ENCODE data around the gene KHDC1L. TPM values are rescaled to one million over a fixed set of nuclear protein-coding genes. Genes with fewer than 3 reads are reported as not detected.

Gene KHDC1L
- total RNA-seq, 1 experiment from 2014 or later: not detected

GRCh38 chr6:73207221-73207837 lies 18.0 kb downstream of the KHDC1L start:
- no peaks in the 10 kb centered on the region for H3K36me3 ChIP-seq (ENCODE audit: control insufficient read depth, insufficient read depth, low read length)
- intact Hi-C loops (cut with micrococcal nuclease; ENCODE audit: unreplicated experiment) (no loop called here), in situ Hi-C loops (cut with HindIII; ENCODE audit: low pct_unique_long_range_greater_than_20kb, low sequenced_read_pairs) (no loop called here)
- ATAC-seq (no peak), DNase-seq (ENCODE audit: low read depth, low spot score) (no peak)
- no peak overlapping the region for H3K27ac ChIP-seq (ENCODE audit: low read length)
- CTCF ChIA-PET: no interaction called here
- no TSS peak for BruUV-seq (replicated peaks)
- no peaks in the 10 kb centered on the region for H3K27me3 ChIP-seq (ENCODE audit: control insufficient read depth, insufficient read depth, low read length)
- TF ChIP-seq TCF7L2 (IDR thresholded peaks at IDR 0.05; ENCODE audit: low read depth, low read length) (no peak), CTCF (IDR thresholded peaks at IDR 0.05) (no peak), REST (IDR thresholded peaks at IDR 0.05; ENCODE audit: insufficient read depth in 1 of 2, low read depth in 2 of 2, low read length in 1 of 2) (no peak), POLR2AphosphoS5 (IDR thresholded peaks at IDR 0.05; ENCODE audit: low read depth, low read length) (no peak), SIN3A (IDR thresholded peaks at IDR 0.05; ENCODE audit: borderline replicate concordance, insufficient read depth, low read depth, low read length) (no peak)
- H3K4me1 ChIP-seq (ENCODE audit: control insufficient read depth, insufficient read depth, low read length): no peaks in the 10 kb centered on the region
- no peak overlapping the region for H3K4me3 ChIP-seq (ENCODE audit: low read depth in 2 of 2, low read length in 2 of 2)
- H3K9me3 ChIP-seq (ENCODE audit: control insufficient read depth, insufficient read depth, low read depth, low read length): no peaks in the 10 kb centered on the region
- POLR2A ChIA-PET: interaction anchor here (0.6 kb wide), 1 partner anchor 403 kb away, joined by 4 read pairs; no protein-coding TSS in a partner anchor

- Histone ChIP-seq H3K9me3 (ENCODE audit: control insufficient read depth, insufficient read depth, low read depth, low read length) (no peaks in the 10 kb centered on the region), H3K27ac (ENCODE audit: low read length) (no peak overlapping the region), H3K4me1 (ENCODE audit: control insufficient read depth, insufficient read depth, low read length) (no peaks in the 10 kb centered on the region), H3K36me3 (ENCODE audit: control insufficient read depth, insufficient read depth, low read length) (no peaks in the 10 kb centered on the region), H3K4me3 (ENCODE audit: low read depth in 2 of 2, low read length in 2 of 2) (no peak overlapping the region), H3K27me3 (ENCODE audit: control insufficient read depth, insufficient read depth, low read length) (no peaks in the 10 kb centered on the region)
- ChIA-PET CTCF (no interaction called here), POLR2A (interaction anchor here (0.6 kb wide), 1 partner anchor 27 kb away, joined by 3 read pairs; no protein-coding TSS in a partner anchor)
- ATAC-seq: no peak
- in situ Hi-C loops (cut with HindIII; ENCODE audit: low pct_unique_long_range_greater_than_20kb, low sequenced_read_pairs) (no loop called here), intact Hi-C loops (cut with micrococcal nuclease; ENCODE audit: unreplicated experiment) (no loop called here)
- no peak for DNase-seq (ENCODE audit: low read depth, low spot score)
- TF ChIP-seq POLR2AphosphoS5 (IDR thresholded peaks at IDR 0.05; ENCODE audit: low read depth, low read length) (no peak), TCF7L2 (IDR thresholded peaks at IDR 0.05; ENCODE audit: low read depth, low read length) (no peak), CTCF (IDR thresholded peaks at IDR 0.05) (no peak), SIN3A (IDR thresholded peaks at IDR 0.05; ENCODE audit: borderline replicate concordance, insufficient read depth, low read depth, low read length) (no peak), REST (IDR thresholded peaks at IDR 0.05; ENCODE audit: insufficient read depth in 1 of 2, low read depth in 2 of 2, low read length in 1 of 2) (no peak)
- no TSS peak for BruUV-seq (replicated peaks)
Measured at GRCh38 chr6:73204252-73204651, 21.0 kb downstream of the KHDC1L start.

Data from Panc1 (cell line).